ENCODE data around the gene DOP1A. TPM values are rescaled to one million over a fixed set of nuclear protein-coding genes. Genes with fewer than 3 reads are reported as not detected.

Gene DOP1A
- polyA plus RNA-seq, 1 experiment, result 4.7 TPM

- TF ChIP-seq, protein P1, sequence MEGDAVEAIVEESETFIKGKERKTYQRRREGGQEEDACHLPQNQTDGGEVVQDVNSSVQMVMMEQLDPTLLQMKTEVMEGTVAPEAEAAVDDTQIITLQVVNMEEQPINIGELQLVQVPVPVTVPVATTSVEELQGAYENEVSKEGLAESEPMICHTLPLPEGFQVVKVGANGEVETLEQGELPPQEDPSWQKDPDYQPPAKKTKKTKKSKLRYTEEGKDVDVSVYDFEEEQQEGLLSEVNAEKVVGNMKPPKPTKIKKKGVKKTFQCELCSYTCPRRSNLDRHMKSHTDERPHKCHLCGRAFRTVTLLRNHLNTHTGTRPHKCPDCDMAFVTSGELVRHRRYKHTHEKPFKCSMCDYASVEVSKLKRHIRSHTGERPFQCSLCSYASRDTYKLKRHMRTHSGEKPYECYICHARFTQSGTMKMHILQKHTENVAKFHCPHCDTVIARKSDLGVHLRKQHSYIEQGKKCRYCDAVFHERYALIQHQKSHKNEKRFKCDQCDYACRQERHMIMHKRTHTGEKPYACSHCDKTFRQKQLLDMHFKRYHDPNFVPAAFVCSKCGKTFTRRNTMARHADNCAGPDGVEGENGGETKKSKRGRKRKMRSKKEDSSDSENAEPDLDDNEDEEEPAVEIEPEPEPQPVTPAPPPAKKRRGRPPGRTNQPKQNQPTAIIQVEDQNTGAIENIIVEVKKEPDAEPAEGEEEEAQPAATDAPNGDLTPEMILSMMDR (IDR thresholded peaks at IDR 0.05; ENCODE audit: insufficient read depth, low read depth, low read length), result no peak
- ChIA-PET CTCF (interaction anchor here (0.6 to 10.2 kb wide), 2 partner anchors 146 to 341 kb away, joined by 3 to 281 read pairs; no protein-coding TSS in a partner anchor), POLR2A (no interaction called here)
- H3K27me3 ChIP-seq (ENCODE audit: control insufficient read depth, insufficient read depth, low read length), result no peaks in the 10 kb centered on the region
- H3K36me3 ChIP-seq (ENCODE audit: control insufficient read depth, insufficient read depth, low read length), result no peaks in the 10 kb centered on the region
- no peak for DNase-seq (ENCODE audit: low read depth)
- no peak overlapping the region for H3K4me3 ChIP-seq (ENCODE audit: low read depth, low read length)
These were observed 5.3 kb downstream of the DOP1A start for GRCh38 chr6:83072726-83073125.

GRCh38 chr6:83073615-83074014 lies 6.1 kb downstream of the DOP1A start:
- TF ChIP-seq, protein P1 (IDR thresholded peaks at IDR 0.05; ENCODE audit: insufficient read depth, low read depth, low read length), result no peak
- Histone ChIP-seq H3K36me3 (ENCODE audit: control insufficient read depth, insufficient read depth, low read length) (no peaks in the 10 kb centered on the region), H3K27me3 (ENCODE audit: control insufficient read depth, insufficient read depth, low read length) (no peaks in the 10 kb centered on the region), H3K4me3 (ENCODE audit: low read depth, low read length) (no peak overlapping the region)
- POLR2A ChIA-PET, result no interaction called here
- CTCF ChIA-PET, result interaction anchor here (0.6 to 10.2 kb wide), 3 partner anchors 146 to 441 kb away, joined by 3 to 281 read pairs (median 4); no protein-coding TSS in a partner anchor
- DNase-seq (ENCODE audit: low read depth), result no peak

DNA sequence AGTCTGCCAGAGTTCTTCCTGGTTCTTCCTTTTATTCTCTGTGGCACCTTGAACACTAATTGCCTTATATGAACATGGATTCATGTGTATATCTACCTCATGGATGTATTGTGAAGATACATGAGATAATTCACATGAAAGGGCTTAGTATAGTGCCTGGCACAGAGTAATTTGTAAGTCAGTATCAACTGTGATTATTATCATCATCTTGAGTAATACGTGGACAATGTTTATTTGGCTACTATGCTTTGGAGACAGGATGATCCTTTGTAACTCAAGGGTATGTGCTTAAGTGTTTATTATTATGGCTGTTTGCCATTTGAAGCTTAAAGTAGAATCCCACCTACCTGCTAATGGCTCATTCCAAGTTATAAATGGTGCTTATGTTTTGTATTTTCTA lies 16.0 kb downstream of the DOP1A start:
- ChIA-PET POLR2A (no interaction called here), CTCF (interaction anchor here (3.9 kb wide), 1 partner anchor 17 kb away, joined by 21 read pairs; the partner anchor contains the start of genes DOP1A and UBE3D)
- H3K27me3 ChIP-seq (ENCODE audit: control insufficient read depth, insufficient read depth, low read length), result no peaks in the 10 kb centered on the region
- H3K36me3 ChIP-seq (ENCODE audit: control insufficient read depth, insufficient read depth, low read length), result no peaks in the 10 kb centered on the region
- no peak overlapping the region for H3K4me3 ChIP-seq (ENCODE audit: low read depth, low read length)
- TF ChIP-seq, protein P1 (IDR thresholded peaks at IDR 0.05; ENCODE audit: insufficient read depth, low read depth, low read length), result no peak
- no peak for DNase-seq (ENCODE audit: low read depth)

GRCh38 chr6:83086751-83087150 lies 19.3 kb downstream of the DOP1A start:
- CTCF ChIA-PET, result interaction anchor here (1.4 to 5.6 kb wide), 2 partner anchors 21 to 128 kb away, joined by 3 to 37 read pairs; partner anchors contain the start of genes DOP1A and UBE3D
- POLR2A ChIA-PET, result no interaction called here
- no peak overlapping the region for H3K4me3 ChIP-seq (ENCODE audit: low read depth, low read length)
- TF ChIP-seq, protein P1 (IDR thresholded peaks at IDR 0.05; ENCODE audit: insufficient read depth, low read depth, low read length), result no peak
- H3K36me3 ChIP-seq (ENCODE audit: control insufficient read depth, insufficient read depth, low read length), result no peaks in the 10 kb centered on the region
- no peaks in the 10 kb centered on the region for H3K27me3 ChIP-seq (ENCODE audit: control insufficient read depth, insufficient read depth, low read length)
- DNase-seq (ENCODE audit: low read depth), result no peak

DNA sequence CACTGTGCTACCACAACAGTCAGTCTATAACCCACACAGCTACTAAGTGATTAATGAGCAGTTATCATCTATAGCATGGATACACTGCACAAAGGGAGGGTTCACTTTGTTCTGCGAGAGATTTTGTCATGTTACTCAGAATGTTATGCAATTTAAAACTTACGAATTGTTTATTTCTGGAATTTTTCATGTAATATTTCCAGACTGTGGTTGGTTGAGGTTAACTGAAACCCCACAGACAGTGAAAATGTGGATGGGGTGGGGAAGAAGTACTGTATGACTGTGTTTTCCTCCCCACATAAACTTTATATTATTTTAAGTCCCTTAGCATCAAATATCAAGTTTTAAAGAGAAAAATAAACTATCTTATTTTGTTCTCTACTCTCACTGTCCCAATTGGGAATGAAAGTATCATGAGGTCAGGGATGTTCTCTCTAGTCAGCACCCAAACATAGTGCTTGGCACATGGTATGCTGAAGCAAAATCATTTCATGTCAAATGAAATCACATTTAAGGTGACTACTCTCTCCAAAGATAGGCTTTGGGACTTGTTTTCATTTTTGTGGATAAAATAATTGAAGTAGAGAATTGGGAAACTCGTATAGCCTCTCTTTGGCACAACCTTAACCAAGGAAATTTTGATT lies 25.4 kb downstream of the DOP1A start:
- Histone ChIP-seq H3K4me3 (ENCODE audit: low read depth, low read length) (no peak overlapping the region), H3K27me3 (ENCODE audit: control insufficient read depth, insufficient read depth, low read length) (no peaks in the 10 kb centered on the region), H3K36me3 (ENCODE audit: control insufficient read depth, insufficient read depth, low read length) (no peaks in the 10 kb centered on the region)
- TF ChIP-seq, protein P1 (IDR thresholded peaks at IDR 0.05; ENCODE audit: insufficient read depth, low read depth, low read length), result no peak
- CTCF ChIA-PET, result interaction anchor here (1.0 to 1.4 kb wide), 2 partner anchors 27 to 418 kb away, joined by 3 to 4 read pairs; partner anchors contain the start of gene UBE3D
- DNase-seq (ENCODE audit: low read depth), result no peak
- POLR2A ChIA-PET, result no interaction called here

Measured in BJ (cell line).